Measurements from ENCODE around the gene MYO10.

The MYO10 gene

DNA sequence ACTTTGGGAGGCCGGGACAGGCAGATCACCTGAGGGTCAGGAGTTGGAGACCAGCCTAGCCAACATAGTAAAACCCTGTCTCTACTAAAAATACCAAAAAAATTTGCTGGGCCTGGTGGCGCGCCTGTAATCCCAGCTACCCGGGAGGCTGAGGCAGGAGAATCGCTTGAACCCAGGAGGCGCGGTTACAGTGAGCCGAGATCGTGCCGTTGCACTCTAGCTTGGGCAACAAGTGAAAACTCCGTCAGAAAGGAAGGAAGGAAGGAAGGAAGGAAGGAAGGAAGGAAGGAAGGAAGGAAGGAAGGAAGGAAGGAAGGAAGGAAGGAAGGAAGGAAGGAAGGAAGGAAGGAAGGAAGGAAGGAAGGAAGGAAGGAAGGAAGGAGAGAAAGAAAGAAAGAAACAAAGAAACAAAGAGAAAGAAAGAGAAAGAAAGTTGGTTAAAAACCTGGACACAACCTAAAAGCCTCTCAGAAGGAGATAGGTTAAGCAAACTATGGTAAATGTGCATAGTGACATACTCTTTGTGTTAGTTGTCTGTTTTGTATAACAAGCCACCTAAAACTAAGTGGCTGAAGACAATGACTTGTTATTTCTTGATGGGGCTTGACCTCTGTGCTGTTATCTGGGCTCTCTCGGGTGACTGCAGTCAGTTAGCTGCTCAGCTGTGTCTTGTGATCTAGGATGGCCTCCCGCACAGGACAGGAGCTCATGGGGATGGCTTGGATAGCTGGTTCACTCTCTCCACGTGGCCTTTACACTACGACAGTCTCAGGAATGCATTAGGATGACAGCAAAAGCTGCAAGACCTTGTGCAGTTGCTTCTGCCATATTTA is 8.0 kb upstream of the MYO10 start:
- Histone ChIP-seq H3K9me3 (ENCODE audit: control insufficient read depth, insufficient read depth, low read depth, low read length) (peaks cover 2% of the 10 kb centered on the region; the same call in 1 of the 2 replicates), H3K36me3 (ENCODE audit: control insufficient read depth in 2 of 2, insufficient read depth in 1 of 2, low read length in 2 of 2) (no peaks in the 10 kb centered on the region), H3K4me3 (ENCODE audit: low read depth, low read length) (no peak overlapping the region), H3K27ac (ENCODE audit: extremely low read depth, low read depth, low read length) (no peak overlapping the region), H3K4me1 (ENCODE audit: control insufficient read depth, insufficient read depth, low read length) (no peaks in the 10 kb centered on the region)
- POLR2A ChIA-PET = no interaction called here
- TF ChIP-seq, protein P1, sequence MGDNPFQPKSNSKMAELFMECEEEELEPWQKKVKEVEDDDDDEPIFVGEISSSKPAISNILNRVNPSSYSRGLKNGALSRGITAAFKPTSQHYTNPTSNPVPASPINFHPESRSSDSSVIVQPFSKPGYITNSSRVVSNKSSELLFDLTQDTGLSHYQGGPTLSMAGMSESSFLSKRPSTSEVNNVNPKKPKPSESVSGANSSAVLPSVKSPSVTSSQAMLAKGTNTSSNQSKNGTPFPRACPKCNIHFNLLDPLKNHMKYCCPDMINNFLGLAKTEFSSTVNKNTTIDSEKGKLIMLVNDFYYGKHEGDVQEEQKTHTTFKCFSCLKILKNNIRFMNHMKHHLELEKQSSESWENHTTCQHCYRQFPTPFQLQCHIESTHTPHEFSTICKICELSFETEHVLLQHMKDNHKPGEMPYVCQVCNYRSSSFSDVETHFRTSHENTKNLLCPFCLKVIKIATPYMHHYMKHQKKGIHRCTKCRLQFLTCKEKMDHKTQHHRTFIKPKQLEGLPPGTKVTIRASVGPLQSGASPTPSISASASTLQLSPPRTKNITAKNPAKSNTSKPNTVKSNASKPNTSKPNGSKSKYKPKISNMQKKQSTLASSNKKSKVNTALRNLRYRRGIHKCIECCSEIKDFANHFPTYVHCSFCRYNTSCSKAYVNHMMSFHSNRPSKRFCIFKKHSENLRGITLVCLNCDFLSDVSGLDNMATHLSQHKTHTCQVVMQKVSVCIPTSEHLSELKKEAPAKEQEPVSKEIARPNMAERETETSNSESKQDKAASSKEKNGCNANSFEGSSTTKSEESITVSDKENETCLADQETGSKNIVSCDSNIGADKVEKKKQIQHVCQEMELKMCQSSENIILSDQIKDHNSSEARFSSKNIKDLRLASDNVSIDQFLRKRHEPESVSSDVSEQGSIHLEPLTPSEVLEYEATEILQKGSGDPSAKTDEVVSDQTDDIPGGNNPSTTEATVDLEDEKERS (tag by site-specific recombination; IDR thresholded peaks at IDR 0.05) = no peak
- TF ChIP-seq ZBTB17 (tag by site-specific recombination; IDR thresholded peaks at IDR 0.05) = no peak
- peak; percentile 84 for TF ChIP-seq ZNF366 (tag by site-specific recombination; conservative IDR thresholded peaks at IDR 0.05)
- TF ChIP-seq, protein P2, sequence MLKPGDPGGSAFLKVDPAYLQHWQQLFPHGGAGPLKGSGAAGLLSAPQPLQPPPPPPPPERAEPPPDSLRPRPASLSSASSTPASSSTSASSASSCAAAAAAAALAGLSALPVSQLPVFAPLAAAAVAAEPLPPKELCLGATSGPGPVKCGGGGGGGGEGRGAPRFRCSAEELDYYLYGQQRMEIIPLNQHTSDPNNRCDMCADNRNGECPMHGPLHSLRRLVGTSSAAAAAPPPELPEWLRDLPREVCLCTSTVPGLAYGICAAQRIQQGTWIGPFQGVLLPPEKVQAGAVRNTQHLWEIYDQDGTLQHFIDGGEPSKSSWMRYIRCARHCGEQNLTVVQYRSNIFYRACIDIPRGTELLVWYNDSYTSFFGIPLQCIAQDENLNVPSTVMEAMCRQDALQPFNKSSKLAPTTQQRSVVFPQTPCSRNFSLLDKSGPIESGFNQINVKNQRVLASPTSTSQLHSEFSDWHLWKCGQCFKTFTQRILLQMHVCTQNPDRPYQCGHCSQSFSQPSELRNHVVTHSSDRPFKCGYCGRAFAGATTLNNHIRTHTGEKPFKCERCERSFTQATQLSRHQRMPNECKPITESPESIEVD (tag by site-specific recombination; IDR thresholded peaks at IDR 0.05) = no peak
- TF ChIP-seq ZNF404 (tag by site-specific recombination; IDR thresholded peaks at IDR 0.05) = no peak
- TF ChIP-seq GLIS1 (tag by site-specific recombination; IDR thresholded peaks at IDR 0.05) = no peak
- TF ChIP-seq, protein P3, sequence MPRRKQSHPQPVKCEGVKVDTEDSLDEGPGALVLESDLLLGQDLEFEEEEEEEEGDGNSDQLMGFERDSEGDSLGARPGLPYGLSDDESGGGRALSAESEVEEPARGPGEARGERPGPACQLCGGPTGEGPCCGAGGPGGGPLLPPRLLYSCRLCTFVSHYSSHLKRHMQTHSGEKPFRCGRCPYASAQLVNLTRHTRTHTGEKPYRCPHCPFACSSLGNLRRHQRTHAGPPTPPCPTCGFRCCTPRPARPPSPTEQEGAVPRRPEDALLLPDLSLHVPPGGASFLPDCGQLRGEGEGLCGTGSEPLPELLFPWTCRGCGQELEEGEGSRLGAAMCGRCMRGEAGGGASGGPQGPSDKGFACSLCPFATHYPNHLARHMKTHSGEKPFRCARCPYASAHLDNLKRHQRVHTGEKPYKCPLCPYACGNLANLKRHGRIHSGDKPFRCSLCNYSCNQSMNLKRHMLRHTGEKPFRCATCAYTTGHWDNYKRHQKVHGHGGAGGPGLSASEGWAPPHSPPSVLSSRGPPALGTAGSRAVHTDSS (tag by site-specific recombination; IDR thresholded peaks at IDR 0.05) = no peak
- no peak for TF ChIP-seq ZNF549 (tag by site-specific recombination; IDR thresholded peaks at IDR 0.05)
- TF ChIP-seq ZNF664 (tag by site-specific recombination; IDR thresholded peaks at IDR 0.05) = no peak
- TF ChIP-seq, protein P4, sequence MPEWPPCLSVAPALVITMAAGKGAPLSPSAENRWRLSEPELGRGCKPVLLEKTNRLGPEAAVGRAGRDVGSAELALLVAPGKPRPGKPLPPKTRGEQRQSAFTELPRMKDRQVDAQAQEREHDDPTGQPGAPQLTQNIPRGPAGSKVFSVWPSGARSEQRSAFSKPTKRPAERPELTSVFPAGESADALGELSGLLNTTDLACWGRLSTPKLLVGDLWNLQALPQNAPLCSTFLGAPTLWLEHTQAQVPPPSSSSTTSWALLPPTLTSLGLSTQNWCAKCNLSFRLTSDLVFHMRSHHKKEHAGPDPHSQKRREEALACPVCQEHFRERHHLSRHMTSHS (tag by site-specific recombination; IDR thresholded peaks at IDR 0.05) = no peak
- TF ChIP-seq SCRT2 (tag by site-specific recombination; IDR thresholded peaks at IDR 0.05) = 0 out of 2 replicates have a peak, but pooled peaks have one; percentile 23
- 0 out of 2 replicates have a peak, but pooled peaks have one; percentile 12 for TF ChIP-seq SCRT1 (tag by site-specific recombination; IDR thresholded peaks at IDR 0.05; ENCODE audit: borderline replicate concordance)
- TF ChIP-seq SETDB1 (IDR thresholded peaks at IDR 0.05; ENCODE audit: insufficient read length, low read length) = no peak
- TF ChIP-seq SP2 (tag by site-specific recombination; IDR thresholded peaks at IDR 0.05) = no peak
- CTCF ChIA-PET = interaction anchor here (0.6 to 0.7 kb wide), 2 partner anchors 152 to 461 kb away, joined by 3 read pairs; no protein-coding TSS in a partner anchor

DNA sequence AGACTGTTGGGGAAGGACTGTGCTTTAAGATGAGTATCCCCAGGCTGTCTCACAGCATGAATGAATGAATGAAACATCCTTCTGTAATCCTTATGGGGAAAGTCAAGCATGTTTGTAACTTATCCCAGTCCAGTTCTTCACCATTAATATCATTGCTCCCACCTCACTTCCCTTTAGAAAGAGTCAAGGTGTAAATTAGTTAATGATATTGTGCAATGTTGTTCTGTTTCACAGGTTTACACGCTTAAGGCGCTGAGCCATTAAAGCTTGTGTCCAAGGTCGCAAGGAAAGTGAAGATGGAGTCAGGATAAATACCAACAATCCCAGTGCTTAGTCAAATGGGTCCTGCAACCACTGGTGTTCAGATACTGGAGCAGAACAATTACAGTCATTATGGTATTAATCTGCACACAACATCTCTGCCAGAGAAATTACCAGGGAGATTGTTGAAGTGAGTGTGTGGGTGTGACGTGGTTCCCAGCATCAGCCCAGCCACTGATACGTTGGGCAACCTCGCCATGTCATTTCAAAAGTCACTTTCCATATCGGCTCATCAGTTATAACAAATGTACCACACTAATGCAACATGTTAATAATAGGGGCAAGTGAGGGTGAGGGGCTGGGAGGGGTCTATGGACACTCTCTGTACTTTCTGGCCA is 1.5 kb upstream of the MYO10 start:
- POLR2A ChIA-PET = interaction anchor here (1.1 to 1.7 kb wide), 2 partner anchors 29 to 196 kb away, joined by 3 to 5 read pairs; no protein-coding TSS in a partner anchor
- Histone ChIP-seq H3K9me3 (ENCODE audit: control insufficient read depth, insufficient read depth, low read depth, low read length) (no peaks in the 10 kb centered on the region), H3K4me1 (ENCODE audit: control insufficient read depth, insufficient read depth, low read length) (peaks cover 14% of the 10 kb centered on the region), H3K27ac (ENCODE audit: extremely low read depth, low read depth, low read length) (no peak overlapping the region), H3K36me3 (ENCODE audit: control insufficient read depth in 2 of 2, insufficient read depth in 1 of 2, low read length in 2 of 2) (no peaks in the 10 kb centered on the region), H3K4me3 (ENCODE audit: low read depth, low read length) (no peak overlapping the region)
- CTCF ChIA-PET = interaction anchor here (0.6 to 2.3 kb wide), 5 partner anchors 63 to 252 kb away, joined by 3 to 22 read pairs (median 4); no protein-coding TSS in a partner anchor
- TF ChIP-seq ZBTB20 (tag by site-specific recombination; IDR thresholded peaks at IDR 0.05) (no peak), ZNF473 (tag by site-specific recombination; IDR thresholded peaks at IDR 0.05) (no peak), ZFHX2 (tag by site-specific recombination; conservative IDR thresholded peaks at IDR 0.05) (0 out of 2 replicates have a peak, but pooled peaks have one; percentile 29), ZNF202 (tag by site-specific recombination; IDR thresholded peaks at IDR 0.05; ENCODE audit: borderline replicate concordance) (no peak)
- TF ChIP-seq, protein P5, sequence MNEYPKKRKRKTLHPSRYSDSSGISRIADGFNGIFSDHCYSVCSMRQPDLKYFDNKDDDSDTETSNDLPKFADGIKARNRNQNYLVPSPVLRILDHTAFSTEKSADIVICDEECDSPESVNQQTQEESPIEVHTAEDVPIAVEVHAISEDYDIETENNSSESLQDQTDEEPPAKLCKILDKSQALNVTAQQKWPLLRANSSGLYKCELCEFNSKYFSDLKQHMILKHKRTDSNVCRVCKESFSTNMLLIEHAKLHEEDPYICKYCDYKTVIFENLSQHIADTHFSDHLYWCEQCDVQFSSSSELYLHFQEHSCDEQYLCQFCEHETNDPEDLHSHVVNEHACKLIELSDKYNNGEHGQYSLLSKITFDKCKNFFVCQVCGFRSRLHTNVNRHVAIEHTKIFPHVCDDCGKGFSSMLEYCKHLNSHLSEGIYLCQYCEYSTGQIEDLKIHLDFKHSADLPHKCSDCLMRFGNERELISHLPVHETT (tag by site-specific recombination; IDR thresholded peaks at IDR 0.05) = no peak
- TF ChIP-seq, protein P6, sequence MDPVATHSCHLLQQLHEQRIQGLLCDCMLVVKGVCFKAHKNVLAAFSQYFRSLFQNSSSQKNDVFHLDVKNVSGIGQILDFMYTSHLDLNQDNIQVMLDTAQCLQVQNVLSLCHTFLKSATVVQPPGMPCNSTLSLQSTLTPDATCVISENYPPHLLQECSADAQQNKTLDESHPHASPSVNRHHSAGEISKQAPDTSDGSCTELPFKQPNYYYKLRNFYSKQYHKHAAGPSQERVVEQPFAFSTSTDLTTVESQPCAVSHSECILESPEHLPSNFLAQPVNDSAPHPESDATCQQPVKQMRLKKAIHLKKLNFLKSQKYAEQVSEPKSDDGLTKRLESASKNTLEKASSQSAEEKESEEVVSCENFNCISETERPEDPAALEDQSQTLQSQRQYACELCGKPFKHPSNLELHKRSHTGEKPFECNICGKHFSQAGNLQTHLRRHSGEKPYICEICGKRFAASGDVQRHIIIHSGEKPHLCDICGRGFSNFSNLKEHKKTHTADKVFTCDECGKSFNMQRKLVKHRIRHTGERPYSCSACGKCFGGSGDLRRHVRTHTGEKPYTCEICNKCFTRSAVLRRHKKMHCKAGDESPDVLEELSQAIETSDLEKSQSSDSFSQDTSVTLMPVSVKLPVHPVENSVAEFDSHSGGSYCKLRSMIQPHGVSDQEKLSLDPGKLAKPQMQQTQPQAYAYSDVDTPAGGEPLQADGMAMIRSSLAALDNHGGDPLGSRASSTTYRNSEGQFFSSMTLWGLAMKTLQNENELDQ (tag by site-specific recombination; IDR thresholded peaks at IDR 0.05; ENCODE audit: low read depth) = no peak
